SHP77 treated with DMSO at 0.1 percent for 48 hours (cell line): ENCODE measurements around the gene PLD2.
"Not testable (repeated sequence)": the region's sequence is repeated elsewhere in the genome, so short reads cannot be mapped to it uniquely, and the experiment has no call there.

Experiments used
- DNase-seq: peaks from one replicate; lab custom pipeline; 2025; lab: John Stamatoyannopoulos, UW

The PLD2 gene

DNA sequence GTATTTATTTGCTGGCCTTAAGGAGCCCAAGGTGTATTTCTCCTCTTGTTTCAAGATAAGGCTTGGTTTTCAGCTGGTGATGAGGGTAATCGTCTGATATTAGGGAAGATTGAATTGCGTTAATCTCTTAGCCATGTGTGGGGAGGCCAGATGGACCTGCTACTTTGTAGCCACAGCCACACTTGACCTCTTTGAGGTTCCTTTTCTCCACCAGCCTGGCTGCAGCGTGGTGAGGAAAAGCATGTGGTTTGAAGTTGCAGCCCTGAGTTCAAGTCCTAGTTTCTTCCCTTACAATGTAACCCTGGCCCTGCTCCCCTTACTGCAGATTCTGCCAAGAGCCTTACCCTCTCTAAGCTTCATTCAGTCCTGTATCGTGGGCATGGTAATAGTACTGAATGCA is 29.3 kb downstream of the PLD2 start:
- no peak for DNase-seq

- no peak for DNase-seq
Measured at GRCh38 chr17:4837471-4838308, 30.7 kb downstream of the PLD2 start.

DNA sequence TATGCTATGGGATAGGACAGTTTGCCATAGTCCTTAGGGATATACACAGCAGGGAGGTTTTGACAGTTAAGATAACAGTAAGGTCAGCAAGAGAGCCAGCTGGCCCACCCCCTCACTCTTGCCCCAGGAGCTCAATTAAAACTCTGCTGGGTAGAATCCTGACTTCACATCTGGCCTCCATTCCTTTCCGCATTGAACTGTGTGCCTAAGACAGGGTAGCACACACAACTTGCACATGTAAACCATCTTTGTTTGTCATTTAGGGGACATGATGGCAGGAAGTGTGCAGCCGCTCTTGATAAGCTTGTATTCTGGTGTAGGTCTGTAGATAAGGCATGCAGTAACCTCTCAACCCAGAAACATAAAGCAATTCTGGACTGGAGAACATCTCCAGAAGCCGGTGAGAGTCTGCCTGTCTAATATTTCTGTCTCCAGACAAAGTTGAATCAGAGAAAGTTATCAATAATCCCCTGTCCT is 31.4 kb downstream of the PLD2 start:
- no peak for DNase-seq

DNA sequence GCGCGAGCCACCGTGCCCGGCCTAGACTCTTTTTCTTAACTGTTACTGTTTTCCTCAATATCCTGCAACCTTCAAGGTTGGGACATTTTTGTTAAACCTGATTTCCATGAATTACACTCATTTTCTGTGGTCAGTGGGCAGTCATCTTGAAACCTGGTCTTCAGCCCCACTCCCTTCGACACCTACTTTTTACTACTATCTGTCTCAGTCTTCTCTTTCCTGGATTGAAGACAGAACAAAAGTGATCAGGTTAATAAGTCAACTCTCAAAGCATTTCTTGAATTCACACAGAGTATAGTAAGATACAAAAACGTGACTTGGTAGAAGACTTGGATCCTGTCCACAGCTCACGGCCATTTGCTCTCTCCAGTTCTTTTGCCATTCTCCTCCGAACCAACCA is 32.3 kb downstream of the PLD2 start:
- DNase-seq, result no peak

- DNase-seq, result no peak
Measured at GRCh38 chr17:4839965-4840892, 33.3 kb downstream of the PLD2 start.

DNA sequence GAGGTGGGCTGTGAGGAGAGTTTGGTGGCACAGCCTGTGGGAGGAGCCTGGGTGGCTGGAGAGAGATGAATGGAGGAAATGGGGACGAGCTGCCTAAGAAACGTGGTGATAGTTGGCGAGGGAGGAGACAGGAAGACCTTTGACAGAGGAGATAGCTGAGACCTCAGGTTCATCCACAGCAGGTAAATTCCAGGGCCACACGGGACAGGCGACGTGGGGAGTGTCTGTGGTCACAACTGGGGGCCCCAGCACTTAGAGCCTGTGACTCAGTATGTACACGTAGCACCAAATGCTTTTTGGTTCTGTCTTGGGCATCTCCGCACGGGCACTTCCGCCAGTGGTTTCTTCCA is 33.9 kb downstream of the PLD2 start:
- DNase-seq, result no peak

DNA sequence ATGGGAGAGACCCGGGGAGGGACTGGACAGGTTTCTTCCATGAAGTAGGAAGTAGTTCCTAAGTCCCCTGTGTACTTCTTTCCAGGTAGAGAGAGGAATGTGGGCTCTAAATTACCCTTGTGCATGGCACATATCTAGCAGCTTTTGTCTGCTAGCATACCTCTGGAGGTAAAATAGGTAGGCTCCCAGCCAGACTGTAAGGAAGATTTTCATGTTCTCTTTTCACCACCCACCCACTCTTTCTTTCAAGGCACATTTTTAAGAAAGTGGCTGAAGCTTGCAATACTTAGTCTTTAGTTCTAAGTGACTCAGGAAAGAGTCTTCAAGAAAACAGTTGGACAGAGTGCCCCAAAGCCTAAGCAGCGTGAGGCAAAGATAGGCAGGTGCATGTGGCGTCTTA is 35.4 kb downstream of the PLD2 start:
- DNase-seq, result no peak

GRCh38 chr17:4843321-4844000 is 36.5 kb downstream of the PLD2 start:
- DNase-seq, result no peak

- DNase-seq, result no peak
Measured at GRCh38 chr17:4845118-4845517, 38.2 kb downstream of the PLD2 start.

GRCh38 chr17:4846635-4847390 is 39.9 kb downstream of the PLD2 start:
- no peak for DNase-seq

DNA sequence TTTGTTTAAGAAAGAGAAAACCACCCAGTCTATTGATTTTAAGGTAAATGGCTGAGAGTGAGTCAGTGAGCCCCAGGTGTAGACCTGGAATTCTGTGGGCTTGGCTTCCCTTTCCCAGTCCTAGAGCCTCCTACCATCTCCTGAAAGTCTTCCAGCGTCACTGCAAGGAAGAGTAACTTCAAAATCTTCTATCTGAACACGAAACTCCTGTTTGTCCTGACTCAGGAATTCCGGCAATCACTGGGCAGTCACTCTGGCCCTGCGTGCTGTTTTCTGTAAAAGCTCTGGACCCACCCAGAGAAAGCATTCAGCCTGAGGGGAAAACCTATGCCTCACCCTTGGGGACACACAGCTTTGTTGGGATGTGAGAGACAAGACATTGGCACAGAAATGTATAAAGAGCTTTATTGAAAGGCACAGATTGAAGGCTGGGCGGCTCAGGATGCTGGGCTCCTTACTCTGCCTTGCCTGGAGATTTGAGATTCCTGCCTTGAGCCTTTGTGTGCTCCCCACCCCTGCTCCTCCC is 42.1 kb downstream of the PLD2 start:
- DNase-seq, result no peak

- no peak for DNase-seq
Measured at GRCh38 chr17:4850246-4850645, 43.3 kb downstream of the PLD2 start.

DNA sequence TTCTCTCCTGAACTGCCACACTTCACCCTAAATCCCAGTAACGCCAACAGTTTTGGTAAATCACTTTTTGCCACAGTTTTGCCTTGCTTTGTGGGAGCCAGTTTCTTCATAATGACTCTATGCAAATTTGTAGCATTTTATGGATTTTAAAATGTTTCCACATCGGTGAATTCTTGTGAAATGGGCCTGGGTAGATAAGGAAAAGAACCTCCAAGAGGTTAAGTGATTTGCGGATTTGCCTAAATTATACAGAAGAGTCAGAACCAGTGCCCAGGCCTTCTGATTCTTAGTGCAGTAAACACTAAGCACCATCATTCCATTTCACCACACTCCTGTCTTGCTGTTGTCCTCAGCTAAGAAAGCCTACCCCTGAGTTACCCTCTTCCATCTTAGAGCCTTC is 44.1 kb downstream of the PLD2 start:
- no peak for DNase-seq

DNA sequence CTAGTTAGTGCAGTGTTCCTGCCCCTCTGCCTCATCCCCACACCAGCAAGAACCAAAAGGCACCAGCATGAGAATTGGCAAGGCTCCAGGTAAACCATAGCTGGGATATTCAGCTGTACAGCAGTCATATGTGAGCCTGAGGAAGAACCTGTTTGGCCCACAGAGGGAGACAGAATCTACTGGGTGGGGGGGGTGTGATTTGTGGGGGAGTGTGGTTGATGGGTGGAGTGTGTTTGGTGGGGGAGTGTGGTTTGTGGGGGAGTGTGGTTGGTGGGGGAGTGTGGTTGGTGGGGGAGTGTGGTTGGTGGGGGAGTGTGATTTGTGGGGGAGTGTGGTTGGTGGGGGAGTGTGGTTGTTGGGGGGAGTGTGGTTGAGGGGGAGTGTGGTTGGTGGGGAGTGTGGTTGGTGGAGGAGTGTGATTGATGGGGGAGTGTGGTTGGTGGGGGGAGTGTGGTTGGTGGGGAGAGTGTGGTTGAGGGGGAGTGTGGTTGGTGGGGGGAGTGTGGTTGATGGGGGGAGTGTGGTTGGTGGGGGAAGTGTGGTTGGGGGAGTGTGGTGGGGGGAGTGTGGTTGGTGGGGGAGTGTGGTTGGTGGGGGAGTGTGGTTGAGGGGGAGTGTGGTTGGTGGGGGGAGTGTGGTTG is 45.7 kb downstream of the PLD2 start:
- DNase-seq, result peak; percentile 39

DNA sequence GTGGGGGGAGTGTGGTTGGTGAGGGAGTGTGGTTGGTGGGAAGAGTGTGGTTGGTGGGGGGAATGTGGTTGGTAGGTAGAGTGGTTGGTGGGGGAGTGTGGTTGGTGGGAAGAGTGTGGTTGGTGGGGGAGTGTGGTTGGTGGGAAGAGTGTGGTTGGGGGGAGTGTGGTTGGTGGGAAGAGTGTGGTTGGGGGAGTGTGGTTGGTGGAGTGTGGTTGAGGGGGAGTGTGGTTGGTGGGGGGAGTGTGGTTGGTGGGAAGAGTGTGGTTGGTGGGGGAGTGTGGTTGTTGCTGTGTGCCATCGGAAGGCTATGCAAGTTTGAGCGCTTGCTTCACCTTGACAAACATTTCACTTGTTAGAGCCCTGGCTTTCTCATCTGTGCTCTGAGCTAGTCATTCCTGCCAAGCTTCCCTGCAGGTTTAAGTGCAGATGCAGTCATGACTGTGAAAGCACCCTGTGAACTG is 46.3 kb downstream of the PLD2 start:
- DNase-seq, result no peak

DNA sequence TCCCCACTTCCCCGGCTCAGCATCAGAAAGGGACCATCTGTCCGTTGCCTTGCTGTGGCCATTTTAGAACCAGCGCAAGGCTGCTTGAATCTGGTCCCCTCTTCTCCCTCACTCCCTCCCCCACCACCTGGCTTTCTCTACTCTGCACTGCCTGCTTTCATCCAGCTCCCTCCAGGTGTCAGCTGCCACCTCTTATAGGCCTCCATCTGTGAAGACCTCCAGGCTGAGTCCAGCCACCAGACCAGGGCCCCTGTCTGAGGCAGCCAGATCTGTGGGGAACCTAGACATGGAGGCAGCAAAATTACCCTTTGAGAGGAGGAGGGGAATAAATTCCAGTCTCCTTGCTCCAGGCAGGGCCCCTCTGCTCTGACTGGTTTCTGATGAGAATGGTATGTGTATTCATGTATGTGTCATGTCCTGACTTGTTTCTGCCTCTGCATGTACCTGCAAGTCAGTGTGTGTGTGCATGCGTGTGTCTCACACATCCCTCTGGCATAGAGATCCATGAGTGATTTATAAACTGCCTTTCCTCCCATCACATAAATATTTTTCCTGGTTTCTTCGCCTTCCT is 47.2 kb downstream of the PLD2 start:
- no peak for DNase-seq

DNA sequence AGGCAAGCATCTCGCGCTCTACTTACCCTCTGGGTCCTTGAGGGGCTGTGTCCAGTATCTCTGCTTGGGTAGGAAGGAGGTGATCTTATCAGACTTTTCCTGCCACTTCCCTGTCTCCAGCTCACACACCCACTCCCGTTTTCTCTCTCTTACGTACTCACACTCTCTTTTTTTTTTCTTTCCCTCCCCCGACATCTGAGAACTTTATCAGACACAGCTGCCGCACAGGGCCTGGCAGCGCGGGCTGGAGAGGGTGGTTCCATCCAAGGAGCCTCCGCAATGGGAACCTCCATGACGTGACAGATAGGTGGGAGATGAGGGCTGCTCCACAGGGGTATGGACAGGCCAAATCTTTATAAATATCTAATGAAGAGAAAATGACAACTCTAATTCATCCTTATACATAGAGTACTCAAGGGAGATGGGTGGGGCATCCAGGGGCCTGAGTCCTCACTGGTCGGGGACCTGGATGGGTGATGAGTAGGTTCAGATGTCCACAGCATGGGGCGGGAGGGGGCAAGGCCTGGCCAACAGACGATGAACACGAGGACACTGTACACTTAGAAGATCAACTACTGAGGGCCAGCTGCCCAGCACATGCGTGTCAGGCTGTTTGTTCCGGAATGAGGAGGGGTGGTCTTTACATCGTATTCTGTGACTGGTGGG is 49.5 kb downstream of the PLD2 start:
- no peak for DNase-seq

DNA sequence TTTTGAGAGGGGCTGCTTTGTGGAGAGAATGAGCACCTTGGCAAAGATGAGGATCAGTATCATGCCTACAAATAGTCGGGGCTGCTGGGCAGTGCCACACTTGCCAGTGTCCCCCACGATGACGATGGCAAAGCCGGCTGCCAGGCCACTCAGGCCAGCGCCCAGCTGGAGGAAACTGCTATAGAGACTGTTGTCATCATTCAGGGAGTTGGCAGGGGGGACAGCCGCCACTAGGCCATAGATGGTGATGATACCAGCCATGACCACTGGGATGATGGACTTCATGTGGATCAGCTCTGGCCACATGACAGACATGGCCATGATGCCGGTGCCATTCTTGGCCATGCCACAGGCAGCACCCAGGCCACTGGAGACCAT is 50.0 kb downstream of the PLD2 start:
- DNase-seq, result no peak

- DNase-seq, result not testable (repeated sequence)
Measured at GRCh38 chr17:4857347-4857746, 50.4 kb downstream of the PLD2 start.
